Trophoblast cell (in vitro differentiated cells and primary cell): ENCODE measurements around the gene ING3.

Experiments
- DNase-seq, 2 donors: peaks; one replicate each; pipeline ENCODE4 v3.0.0-alpha.2; 2016
- H2AFZ ChIP-seq: 2 replicates; pipeline ENCODE4 v1.6.1; 2013; ENCODE audit warnings: low read length, moderate library complexity, mild to moderate bottlenecking; ENCODE audit not compliant: insufficient read depth, poor library complexity
- H2AK5ac ChIP-seq: 2 replicates; pipeline ENCODE4 v1.6.1; 2013; ENCODE audit warnings: mild to moderate bottlenecking, low read length
- H2BK120ac ChIP-seq: 2 replicates; pipeline ENCODE4 v1.6.1; 2013; ENCODE audit warnings: low read length, mild to moderate bottlenecking, moderate library complexity; ENCODE audit not compliant: insufficient read depth, poor library complexity
- H2BK12ac ChIP-seq: 2 replicates; pipeline ENCODE4 v1.6.1; 2013; ENCODE audit warnings: mild to moderate bottlenecking, low read length, moderate library complexity
- H2BK5ac ChIP-seq: 2 replicates; pipeline ENCODE4 v1.6.1; 2013; ENCODE audit warnings: low read length, low read depth, moderate library complexity, mild to moderate bottlenecking; ENCODE audit not compliant: poor library complexity
- H3K14ac ChIP-seq: 2 replicates; pipeline ENCODE4 v1.6.1; 2013; ENCODE audit warnings: mild to moderate bottlenecking, low read length
- H3K18ac ChIP-seq: 2 replicates; pipeline ENCODE4 v1.6.1; 2013; ENCODE audit warnings: mild to moderate bottlenecking, low read length
- H3K23ac ChIP-seq: 2 replicates; pipeline ENCODE4 v1.6.1; 2013; ENCODE audit warnings: low read length
- H3K27ac ChIP-seq: 2 replicates; pipeline ENCODE4 v1.5.1; 2013; ENCODE audit warnings: low read depth, mild to moderate bottlenecking, inconsistent platforms, low read length, moderate library complexity
- H3K27me3 ChIP-seq: 2 replicates; pipeline ENCODE4 v1.6.1; 2013; ENCODE audit warnings: inconsistent platforms, mild to moderate bottlenecking, low read length, moderate library complexity; ENCODE audit not compliant: insufficient read depth
- H3K36me3 ChIP-seq, 2 experiments: 1 replicate in 1 of 2; 2 replicates in 1 of 2; pipeline ENCODE4 v1.6.1; 2013; ENCODE audit warnings: low read length in 2 of 2, mild to moderate bottlenecking in 2 of 2, moderate library complexity in 1 of 2; ENCODE audit not compliant: insufficient read depth in 2 of 2, control insufficient read depth in 1 of 2
- H3K4ac ChIP-seq: 2 replicates; pipeline ENCODE4 v1.6.1; 2013; ENCODE audit warnings: low read depth, mild to moderate bottlenecking, low read length, moderate library complexity
- H3K4me1 ChIP-seq, 2 experiments: 1 replicate in 1 of 2; 2 replicates in 1 of 2; pipeline ENCODE4 v1.6.1; 2013; ENCODE audit warnings: low read length in 2 of 2, mild to moderate bottlenecking in 2 of 2, moderate library complexity in 1 of 2; ENCODE audit not compliant: insufficient read depth in 2 of 2, control insufficient read depth in 1 of 2
- H3K4me2 ChIP-seq: 2 replicates; pipeline ENCODE4 v1.6.1; 2013; ENCODE audit warnings: inconsistent platforms, mild to moderate bottlenecking, low read length, moderate library complexity
- H3K4me3 ChIP-seq: 2 replicates; pipeline ENCODE4 v1.5.1; 2013; ENCODE audit warnings: mild to moderate bottlenecking, low read depth, low read length, inconsistent platforms
- H3K79me1 ChIP-seq: one replicate; pipeline ENCODE4 v1.6.1; 2013; ENCODE audit warnings: low read length
- H3K79me2 ChIP-seq: 2 replicates; pipeline ENCODE4 v1.6.1; 2013; ENCODE audit warnings: low read length, mild to moderate bottlenecking; ENCODE audit not compliant: control insufficient read depth, insufficient read depth, poor library complexity
- H3K9ac ChIP-seq: 2 replicates; pipeline ENCODE4 v1.6.1; 2013; ENCODE audit warnings: mild to moderate bottlenecking, low read length
- H3K9me3 ChIP-seq: 2 replicates; pipeline ENCODE4 v1.6.1; 2013; ENCODE audit warnings: low read depth, mild to moderate bottlenecking, control low read depth, inconsistent platforms, low read length; ENCODE audit not compliant: insufficient read depth
- H4K12ac ChIP-seq: 2 replicates; pipeline ENCODE4 v1.6.1; 2013; ENCODE audit warnings: low read depth, mild to moderate bottlenecking, low read length, moderate library complexity
- H4K8ac ChIP-seq: 2 replicates; pipeline ENCODE4 v1.6.1; 2013; ENCODE audit warnings: low read depth, mild to moderate bottlenecking, low read length, moderate library complexity
- H4K91ac ChIP-seq: one replicate; pipeline ENCODE4 v1.6.1; 2013; ENCODE audit warnings: low read depth, mild to moderate bottlenecking, low read length, moderate library complexity
- whole genome bisulfite sequencing: extraction: QIAGEN DNeasy Blood & Tissue Kit; methylation state at CpG from one replicate; pipeline ENCODE4 v1.1.7; 2013; ENCODE audit warnings: missing lambda C conversion rate; ENCODE audit not compliant: insufficient read length, insufficient coverage; ENCODE audit errors: extremely low coverage; 5-methylcytosine and 5-hydroxymethylcytosine counted together

ING3 gene

GRCh38 chr7:121020989-121021969 is 70.7 kb downstream of the ING3 start:
- no peak overlapping the region for H2BK120ac ChIP-seq
- H3K23ac ChIP-seq, result no peak overlapping the region
- H4K12ac ChIP-seq, result no peak overlapping the region
- no peak overlapping the region for H3K9ac ChIP-seq
- no peak overlapping the region for H4K91ac ChIP-seq
- no peak overlapping the region for H3K4ac ChIP-seq
- no peaks in the 10 kb centered on the region for H3K4me1 ChIP-seq
- H3K9me3 ChIP-seq, result no peaks in the 10 kb centered on the region
- no peaks in the 10 kb centered on the region for H3K79me1 ChIP-seq
- H3K4me2 ChIP-seq, result no peak overlapping the region
- no peaks in the 10 kb centered on the region for H3K27me3 ChIP-seq
- no peak overlapping the region for H3K18ac ChIP-seq
- WGBS, result no CpG with 5 or more reads among the region's 5 CpGs
- H3K14ac ChIP-seq, result no peak overlapping the region
- H2AFZ ChIP-seq, result no peak overlapping the region
- no peak overlapping the region for H3K4me3 ChIP-seq
- H2BK12ac ChIP-seq, result no peak overlapping the region
- H4K8ac ChIP-seq, result no peak overlapping the region
- no peak overlapping the region for H2AK5ac ChIP-seq
- no peak for DNase-seq
- no peak overlapping the region for H3K27ac ChIP-seq
- no peaks in the 10 kb centered on the region for H3K36me3 ChIP-seq
- no peaks in the 10 kb centered on the region for H3K79me2 ChIP-seq
- H2BK5ac ChIP-seq, result no peak overlapping the region

- H3K4ac ChIP-seq, result no peak overlapping the region
- H3K9me3 ChIP-seq, result no peaks in the 10 kb centered on the region
- H2AK5ac ChIP-seq, result no peak overlapping the region
- H2BK5ac ChIP-seq, result no peak overlapping the region
- H4K8ac ChIP-seq, result no peak overlapping the region
- no peak overlapping the region for H4K91ac ChIP-seq
- no peak overlapping the region for H3K18ac ChIP-seq
- no peak overlapping the region for H2AFZ ChIP-seq
- H3K36me3 ChIP-seq, result no peaks in the 10 kb centered on the region
- H2BK120ac ChIP-seq, result no peak overlapping the region
- no peak overlapping the region for H3K23ac ChIP-seq
- no peaks in the 10 kb centered on the region for H3K27me3 ChIP-seq
- H4K12ac ChIP-seq, result no peak overlapping the region
- H3K4me1 ChIP-seq, result no peaks in the 10 kb centered on the region
- H3K4me2 ChIP-seq, result no peak overlapping the region
- DNase-seq, result no peak
- no peaks in the 10 kb centered on the region for H3K79me1 ChIP-seq
- no peaks in the 10 kb centered on the region for H3K79me2 ChIP-seq
- H2BK12ac ChIP-seq, result no peak overlapping the region
- no peak overlapping the region for H3K14ac ChIP-seq
- H3K27ac ChIP-seq, result no peak overlapping the region
- no peak overlapping the region for H3K9ac ChIP-seq
- H3K4me3 ChIP-seq, result no peak overlapping the region
Observed at GRCh38 chr7:121023194-121023593, 72.6 kb downstream of the ING3 start.

GRCh38 chr7:121023683-121024511 is 73.3 kb downstream of the ING3 start:
- no peak overlapping the region for H3K4ac ChIP-seq
- H4K91ac ChIP-seq, result no peak overlapping the region
- no peaks in the 10 kb centered on the region for H3K27me3 ChIP-seq
- no peaks in the 10 kb centered on the region for H3K36me3 ChIP-seq
- H2BK120ac ChIP-seq, result no peak overlapping the region
- no peaks in the 10 kb centered on the region for H3K9me3 ChIP-seq
- H3K9ac ChIP-seq, result no peak overlapping the region
- H3K79me2 ChIP-seq, result no peaks in the 10 kb centered on the region
- H3K14ac ChIP-seq, result no peak overlapping the region
- H3K79me1 ChIP-seq, result no peaks in the 10 kb centered on the region
- no peak overlapping the region for H3K18ac ChIP-seq
- H3K23ac ChIP-seq, result no peak overlapping the region
- H3K4me1 ChIP-seq, result no peaks in the 10 kb centered on the region
- DNase-seq, result no peak
- H3K4me2 ChIP-seq, result no peak overlapping the region
- no peak overlapping the region for H2BK5ac ChIP-seq
- no peak overlapping the region for H3K27ac ChIP-seq
- H2AK5ac ChIP-seq, result no peak overlapping the region
- H4K8ac ChIP-seq, result no peak overlapping the region
- H2BK12ac ChIP-seq, result no peak overlapping the region
- no peak overlapping the region for H4K12ac ChIP-seq
- H3K4me3 ChIP-seq, result no peak overlapping the region
- H2AFZ ChIP-seq, result no peak overlapping the region
- no CpG with 5 or more reads among the region's 8 CpGs for WGBS

- no peak overlapping the region for H2BK12ac ChIP-seq
- H3K9ac ChIP-seq, result no peak overlapping the region
- no peak overlapping the region for H4K12ac ChIP-seq
- H3K18ac ChIP-seq, result no peak overlapping the region
- H3K23ac ChIP-seq, result no peak overlapping the region
- WGBS, result no CpG with 5 or more reads among the region's 5 CpGs
- H2AFZ ChIP-seq, result no peak overlapping the region
- H3K79me1 ChIP-seq, result no peaks in the 10 kb centered on the region
- no peak overlapping the region for H3K4me3 ChIP-seq
- H3K4me2 ChIP-seq, result no peak overlapping the region
- H3K4ac ChIP-seq, result no peak overlapping the region
- no peaks in the 10 kb centered on the region for H3K27me3 ChIP-seq
- no peaks in the 10 kb centered on the region for H3K9me3 ChIP-seq
- no peak overlapping the region for H3K14ac ChIP-seq
- H4K91ac ChIP-seq, result no peak overlapping the region
- H3K79me2 ChIP-seq, result no peaks in the 10 kb centered on the region
- H2BK120ac ChIP-seq, result no peak overlapping the region
- no peak overlapping the region for H2AK5ac ChIP-seq
- H3K4me1 ChIP-seq, result no peaks in the 10 kb centered on the region
- H4K8ac ChIP-seq, result no peak overlapping the region
- no peaks in the 10 kb centered on the region for H3K36me3 ChIP-seq
- no peak overlapping the region for H3K27ac ChIP-seq
- DNase-seq, result no peak
- no peak overlapping the region for H2BK5ac ChIP-seq
Observed at GRCh38 chr7:121024611-121025010, 74.0 kb downstream of the ING3 start.
